Measurements from ENCODE around the gene DNA2. TPM values are rescaled to one million over a fixed set of nuclear protein-coding genes. Genes with fewer than 3 reads are reported as not detected.

Gene DNA2
- total RNA-seq, 1 experiment from 2014 or later = 43.4 TPM

DNA sequence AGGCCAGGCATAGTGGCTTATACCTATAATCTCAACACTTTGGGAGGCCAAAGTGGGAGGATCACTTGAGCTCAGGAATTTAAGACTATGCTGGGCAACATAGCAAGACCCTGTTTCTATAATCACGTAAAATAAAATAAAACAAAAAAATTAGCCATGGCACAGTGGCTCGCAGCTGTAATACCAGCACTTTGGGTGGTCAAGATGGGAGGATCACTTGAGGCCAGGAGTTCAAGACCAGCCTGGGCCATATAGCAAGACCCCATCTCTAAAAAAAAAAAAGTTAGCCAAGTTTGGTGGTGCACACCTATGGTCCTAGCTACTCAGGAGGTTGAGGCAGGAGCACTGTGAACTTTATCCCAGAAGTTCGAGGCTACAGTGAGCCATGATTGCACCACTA, 30.9 kb downstream of the DNA2 start:
- Histone ChIP-seq H3K23ac (ENCODE audit: insufficient read length, low read depth, low read length) (no peak overlapping the region), H3K56ac (ENCODE audit: insufficient read length, low read depth, low read length) (no peak overlapping the region), H3K18ac (ENCODE audit: insufficient read length, low read depth, low read length) (no peak overlapping the region), H4K5ac (ENCODE audit: insufficient read length, low read depth, low read length) (no peak overlapping the region), H4K8ac (replicated peaks; ENCODE audit: insufficient read length, low read depth, low read length) (no peak overlapping the region), H3K79me2 (ENCODE audit: insufficient read depth, low read length) (no peaks in the 10 kb centered on the region), H3K9me3 (ENCODE audit: control insufficient read depth, low read depth, low read length) (no peaks in the 10 kb centered on the region), H2AK5ac (ENCODE audit: insufficient read length, low read length) (no peak overlapping the region), H3T11ph (ENCODE audit: low read length) (no peak overlapping the region), H3K23me2 (ENCODE audit: insufficient read length, low read depth, low read length, poor library complexity, severe bottlenecking) (no peaks in the 10 kb centered on the region), H3K27ac (ENCODE audit: insufficient read length, low read depth, low read length) (no peak overlapping the region), H2BK12ac (ENCODE audit: insufficient read length, low read depth, low read length) (no peak overlapping the region), H2BK15ac (ENCODE audit: low read depth, low read length) (no peak overlapping the region), H3K14ac (ENCODE audit: insufficient read depth, low read length) (no peak overlapping the region), H3K4me1 (ENCODE audit: insufficient read depth, low read length) (no peaks in the 10 kb centered on the region), H3K9ac (ENCODE audit: extremely low read depth, insufficient read length, low read length) (no peak overlapping the region), H3K4ac (ENCODE audit: low read depth, low read length) (no peak overlapping the region), H4K91ac (ENCODE audit: insufficient read length, low read depth, low read length) (no peak overlapping the region), H3K79me1 (ENCODE audit: insufficient read depth, low read depth, low read length, poor library complexity, severe bottlenecking) (no peaks in the 10 kb centered on the region), H2BK120ac (ENCODE audit: low read depth, low read length, poor library complexity, severe bottlenecking) (no peak overlapping the region), H4K20me1 (ENCODE audit: control insufficient read depth, insufficient read depth, insufficient read length) (no peaks in the 10 kb centered on the region), H2AFZ (ENCODE audit: low read length) (no peak overlapping the region), H2BK20ac (ENCODE audit: low read depth, low read length, poor library complexity, severe bottlenecking) (no peak overlapping the region), H2BK5ac (ENCODE audit: insufficient read length, low read length) (no peak overlapping the region), H3K27me3 (ENCODE audit: insufficient read depth, low read length) (no peaks in the 10 kb centered on the region), H3K4me2 (ENCODE audit: insufficient read depth, insufficient read length, low read length) (no peak overlapping the region)
- no CpG with 5 or more reads among the region's 3 CpGs for WGBS (ENCODE audit: extremely low coverage, insufficient read length, low lambda C conversion rate)
- TF ChIP-seq, protein P1, sequence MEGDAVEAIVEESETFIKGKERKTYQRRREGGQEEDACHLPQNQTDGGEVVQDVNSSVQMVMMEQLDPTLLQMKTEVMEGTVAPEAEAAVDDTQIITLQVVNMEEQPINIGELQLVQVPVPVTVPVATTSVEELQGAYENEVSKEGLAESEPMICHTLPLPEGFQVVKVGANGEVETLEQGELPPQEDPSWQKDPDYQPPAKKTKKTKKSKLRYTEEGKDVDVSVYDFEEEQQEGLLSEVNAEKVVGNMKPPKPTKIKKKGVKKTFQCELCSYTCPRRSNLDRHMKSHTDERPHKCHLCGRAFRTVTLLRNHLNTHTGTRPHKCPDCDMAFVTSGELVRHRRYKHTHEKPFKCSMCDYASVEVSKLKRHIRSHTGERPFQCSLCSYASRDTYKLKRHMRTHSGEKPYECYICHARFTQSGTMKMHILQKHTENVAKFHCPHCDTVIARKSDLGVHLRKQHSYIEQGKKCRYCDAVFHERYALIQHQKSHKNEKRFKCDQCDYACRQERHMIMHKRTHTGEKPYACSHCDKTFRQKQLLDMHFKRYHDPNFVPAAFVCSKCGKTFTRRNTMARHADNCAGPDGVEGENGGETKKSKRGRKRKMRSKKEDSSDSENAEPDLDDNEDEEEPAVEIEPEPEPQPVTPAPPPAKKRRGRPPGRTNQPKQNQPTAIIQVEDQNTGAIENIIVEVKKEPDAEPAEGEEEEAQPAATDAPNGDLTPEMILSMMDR (conservative IDR thresholded peaks at IDR 0.05) = no peak
- peaks cover 26 to 50% (median 48%) of the 10 kb centered on the region in 3 experiments; a peak in 6 of 7 replicates for H3K36me3 Mint-ChIP-seq (ENCODE audit: insufficient read depth in 1 of 3, low read depth in 3 of 3)
- H3K4me3 Mint-ChIP-seq = no peak overlapping the region
- H3K27me3 Mint-ChIP-seq (ENCODE audit: low read depth) = no peaks in the 10 kb centered on the region
- H3K4me1 Mint-ChIP-seq = no peaks in the 10 kb centered on the region
- no peak for DNase-seq
- no peak overlapping the region for H3K27ac Mint-ChIP-seq
- H3K9me3 Mint-ChIP-seq = no peaks in the 10 kb centered on the region

Measured in H9 (cell line).